ENCODE results near the gene MAST2.
"Not testable (repeated sequence)": the region's sequence is repeated elsewhere in the genome, so short reads cannot be mapped to it uniquely, and the experiment has no call there.

MAST2 gene

DNA sequence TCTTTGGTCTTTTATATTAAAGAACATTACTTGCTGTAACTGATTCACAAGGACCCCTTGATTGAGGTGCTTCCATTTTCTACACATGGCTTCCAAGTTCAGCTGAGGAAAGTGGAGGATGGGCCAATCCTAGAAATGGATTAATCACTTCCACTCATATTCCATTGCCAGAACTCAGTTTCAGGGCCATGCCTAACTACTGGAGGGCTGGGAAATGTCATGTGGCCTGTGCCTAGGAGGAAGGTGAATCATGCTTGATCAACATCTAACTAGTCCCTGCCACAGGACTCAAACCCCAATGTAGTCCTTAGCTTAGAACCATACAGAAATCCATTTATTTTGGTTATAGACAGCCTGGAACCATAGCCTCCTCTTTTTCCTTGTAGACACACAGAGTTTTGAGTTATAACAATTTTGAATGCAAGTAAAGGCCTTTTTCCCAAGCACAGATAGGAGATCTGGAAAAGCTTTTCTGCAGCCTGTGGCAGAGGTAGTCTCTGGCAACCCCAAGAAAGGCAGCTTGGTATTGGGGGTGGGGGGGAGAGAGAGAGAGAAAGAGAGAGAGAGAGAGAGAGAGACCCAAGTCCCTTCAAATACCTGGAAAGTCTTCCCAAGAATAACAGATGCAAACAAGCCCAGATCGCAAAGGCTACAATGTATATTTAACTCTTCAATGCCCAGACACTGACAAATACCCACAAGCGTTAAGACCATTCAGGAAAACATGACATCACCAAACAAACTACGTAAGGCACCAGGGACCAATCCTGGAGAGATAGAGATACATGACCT is 12.5 kb downstream of the MAST2 start:
- DNase-seq, result no peak

DNA sequence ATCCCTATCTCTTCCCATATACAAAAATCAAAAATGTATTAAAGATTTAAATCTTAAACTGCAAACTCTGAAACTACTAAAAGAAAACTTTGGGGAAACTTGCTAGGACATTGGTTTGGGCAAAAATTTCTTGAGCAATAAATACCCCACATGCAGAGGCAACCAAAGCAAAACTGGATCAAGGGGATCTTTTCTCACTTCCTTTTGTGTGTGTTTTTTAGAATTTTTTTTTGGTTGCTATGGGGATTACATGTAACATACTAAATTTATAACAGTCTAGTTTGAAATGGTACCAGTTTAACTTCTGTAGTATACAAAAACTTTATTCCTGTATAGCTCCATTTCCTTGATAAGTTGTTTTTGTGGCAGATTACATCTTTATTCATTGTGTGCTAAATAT is 16.8 kb downstream of the MAST2 start:
- DNase-seq, result no peak

DNA sequence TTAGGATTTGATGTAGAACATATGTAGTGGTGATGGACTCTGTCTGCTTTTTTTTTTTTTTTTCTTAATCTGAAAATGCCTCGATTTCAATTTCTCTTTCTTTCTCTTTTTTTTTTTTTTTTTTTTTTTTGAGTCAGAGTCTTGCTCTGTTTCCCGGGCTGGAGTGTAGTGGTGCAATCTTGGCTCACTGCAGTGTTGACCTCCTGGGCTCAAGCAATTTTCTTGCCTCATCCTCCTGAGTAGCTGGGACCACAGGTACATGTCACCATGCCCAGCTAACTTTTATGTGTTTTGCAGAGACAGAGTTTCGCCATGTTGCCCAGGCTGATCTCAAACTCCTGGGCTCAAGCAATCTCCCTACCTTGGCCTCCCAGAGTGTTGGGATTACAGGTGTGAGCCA is 17.4 kb downstream of the MAST2 start:
- no peak for DNase-seq

DNA sequence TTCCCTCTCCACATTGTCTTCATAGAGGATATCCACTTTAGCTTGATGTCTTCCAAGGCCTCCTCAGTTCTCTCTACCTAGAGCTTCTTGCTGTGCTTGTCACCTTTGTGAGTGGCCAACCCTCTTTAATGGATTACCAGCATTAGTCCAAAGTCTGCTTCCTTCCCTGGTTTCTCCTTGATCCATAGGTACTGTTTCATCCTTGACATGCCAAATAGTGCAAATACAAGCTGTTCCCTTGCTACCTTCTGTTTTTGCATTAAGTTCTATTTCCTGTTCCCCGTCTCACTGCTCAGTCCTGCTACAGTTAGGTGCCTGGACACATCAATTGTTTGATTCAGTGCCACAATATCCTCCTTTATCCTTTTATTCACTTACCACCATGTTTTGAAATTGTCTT is 19.2 kb downstream of the MAST2 start:
- no peak for DNase-seq

DNA sequence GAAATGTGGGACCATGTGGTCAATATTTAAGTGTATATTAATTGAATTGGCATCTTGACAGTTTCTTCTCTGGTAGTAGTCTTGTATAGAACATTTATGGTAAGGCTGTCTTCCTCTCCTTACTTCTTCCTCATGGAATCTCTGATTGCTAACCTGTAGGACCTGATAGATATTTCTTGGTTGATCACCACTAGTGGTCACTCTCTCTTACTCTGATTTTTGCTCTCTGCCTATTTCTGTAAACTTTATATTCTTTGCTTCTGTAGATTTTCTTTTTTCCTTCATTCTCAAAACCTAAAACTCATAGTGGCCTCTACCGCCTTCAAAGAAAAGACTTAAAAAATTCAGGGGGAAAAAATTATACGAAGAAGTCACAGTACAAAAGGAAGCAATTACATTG is 21.2 kb downstream of the MAST2 start:
- DNase-seq, result no peak

DNA sequence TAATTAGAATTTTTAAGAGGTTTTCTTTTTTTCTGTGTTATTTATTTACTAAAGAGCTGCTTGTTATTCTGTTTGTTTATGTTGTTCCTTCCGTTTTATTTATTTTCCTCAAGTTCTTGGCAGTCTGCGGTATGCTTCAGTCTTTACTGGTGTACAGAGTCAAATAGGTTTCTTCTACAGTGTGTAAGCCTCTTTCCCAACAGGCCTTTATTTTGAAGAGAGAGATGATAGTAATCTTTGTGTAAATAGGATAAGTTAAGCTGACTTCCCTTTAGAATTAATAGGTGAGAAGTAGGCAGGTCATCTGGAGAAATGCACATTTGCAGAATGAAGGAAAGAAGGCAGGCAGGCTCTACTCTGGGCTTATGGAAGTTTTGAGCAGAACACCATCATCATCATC is 23.8 kb downstream of the MAST2 start:
- no peak for DNase-seq

DNA sequence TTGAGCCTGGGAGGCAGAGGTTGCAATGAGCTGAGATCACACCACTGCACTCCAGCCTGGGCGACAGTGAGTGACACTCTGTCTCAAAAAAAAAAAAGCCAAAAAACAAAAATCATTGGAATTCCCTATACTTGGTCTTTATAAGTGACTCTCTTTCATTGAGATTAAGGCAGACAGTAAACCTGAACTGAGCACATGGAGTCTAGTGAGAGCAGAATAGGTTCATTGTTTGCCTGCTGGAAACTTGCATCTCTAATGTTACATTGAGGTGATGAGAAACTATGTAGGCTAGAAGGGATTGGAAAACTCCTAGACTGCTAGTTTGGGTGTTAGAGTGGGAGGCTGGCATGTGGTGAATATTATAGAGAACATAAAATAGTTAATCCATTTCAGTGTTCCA is 25.4 kb downstream of the MAST2 start:
- no peak for DNase-seq

DNA sequence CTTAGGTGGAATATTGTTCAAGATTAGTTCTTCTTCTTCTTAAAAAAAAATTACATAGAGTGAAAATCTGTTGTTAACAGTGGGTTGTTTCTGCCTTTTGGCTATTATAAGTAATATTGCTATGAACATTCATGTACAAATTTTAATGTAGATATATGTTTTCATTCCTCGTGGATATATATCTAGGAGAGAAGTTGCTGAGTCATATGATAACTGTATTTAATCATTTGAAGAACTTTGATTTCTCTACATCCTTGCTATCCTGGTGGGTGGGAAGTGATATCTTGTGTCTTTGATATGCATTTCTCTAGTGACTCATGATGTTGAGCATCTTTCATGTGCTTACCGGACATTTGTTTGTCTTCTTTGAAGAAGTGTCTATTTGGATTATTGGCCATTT is 29.9 kb downstream of the MAST2 start:
- no peak for DNase-seq

DNA sequence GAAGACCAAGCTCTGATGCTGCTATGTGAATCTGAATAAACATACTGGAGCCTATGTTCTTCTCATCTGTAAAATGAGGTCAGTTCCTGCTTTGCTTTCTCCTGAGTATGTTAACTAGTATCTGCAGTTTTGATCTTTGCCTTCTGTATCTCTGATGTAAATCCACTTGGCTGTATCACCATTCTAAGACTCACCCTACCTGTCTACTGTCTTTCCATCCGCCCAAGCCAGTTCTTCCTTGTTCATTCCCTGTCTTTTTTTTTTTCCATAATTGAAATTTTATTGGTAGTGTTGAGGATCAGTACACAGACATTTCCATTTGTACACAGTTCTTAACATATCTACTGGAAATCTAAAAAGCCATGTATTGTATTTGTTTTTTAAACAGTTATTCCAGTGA is 31.3 kb downstream of the MAST2 start:
- DNase-seq, result no peak

DNA sequence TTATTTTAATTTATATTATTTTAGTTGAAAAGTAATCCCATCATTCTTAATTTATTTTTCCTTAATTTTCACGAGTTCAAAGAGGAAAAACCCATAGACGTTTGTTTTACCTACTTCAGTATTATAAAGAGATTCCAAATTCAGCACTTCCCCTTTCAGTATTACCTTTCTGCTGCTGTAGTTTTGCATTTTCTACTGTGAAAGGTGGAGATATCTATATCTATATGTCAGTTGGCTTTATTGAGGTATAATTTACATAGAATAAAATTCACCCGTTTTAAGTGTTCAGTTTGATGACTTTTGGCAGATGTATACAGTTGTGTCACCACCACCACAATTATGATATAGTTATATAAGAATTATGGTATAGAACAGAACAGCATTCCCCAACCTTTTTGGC is 33.0 kb downstream of the MAST2 start:
- DNase-seq, result no peak

DNA sequence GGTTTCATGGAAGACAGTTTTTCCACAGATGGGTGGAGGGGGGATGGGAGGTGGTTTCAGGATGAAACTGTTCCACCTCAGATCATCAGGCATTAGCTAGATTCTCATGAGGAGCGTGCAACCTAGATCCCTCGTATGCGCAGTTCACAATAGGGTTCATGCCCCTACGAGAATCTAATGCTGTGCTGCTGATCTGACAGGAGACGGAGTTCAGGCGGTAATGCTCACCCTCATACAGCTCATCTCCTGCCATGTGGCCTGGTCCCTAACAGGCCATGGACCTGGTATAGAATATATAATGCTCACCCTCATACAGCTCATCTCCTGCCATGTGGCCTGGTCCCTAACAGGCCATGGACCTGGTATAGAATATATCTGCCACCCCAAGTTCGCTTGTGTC is 33.4 kb downstream of the MAST2 start:
- DNase-seq, result not testable (repeated sequence)

DNA sequence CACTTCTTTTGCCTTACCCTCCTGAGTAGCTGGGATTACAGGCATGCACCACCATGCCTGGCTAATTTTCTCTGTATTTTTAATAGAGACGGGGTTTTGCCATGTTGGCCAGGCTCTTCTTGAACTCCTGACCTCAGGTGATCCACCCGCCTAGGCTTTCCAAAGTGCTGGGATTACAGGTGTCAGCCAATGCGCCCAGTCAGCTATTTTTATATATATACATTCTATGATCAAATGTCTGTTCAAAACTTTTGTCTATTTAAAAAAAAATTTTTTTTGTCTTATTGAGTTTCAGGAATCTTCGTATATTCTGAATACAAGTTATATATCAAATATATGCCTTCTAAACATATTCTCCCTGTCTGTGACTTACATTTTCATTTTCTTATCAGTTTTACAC is 34.9 kb downstream of the MAST2 start:
- DNase-seq, result not testable (repeated sequence)

DNA sequence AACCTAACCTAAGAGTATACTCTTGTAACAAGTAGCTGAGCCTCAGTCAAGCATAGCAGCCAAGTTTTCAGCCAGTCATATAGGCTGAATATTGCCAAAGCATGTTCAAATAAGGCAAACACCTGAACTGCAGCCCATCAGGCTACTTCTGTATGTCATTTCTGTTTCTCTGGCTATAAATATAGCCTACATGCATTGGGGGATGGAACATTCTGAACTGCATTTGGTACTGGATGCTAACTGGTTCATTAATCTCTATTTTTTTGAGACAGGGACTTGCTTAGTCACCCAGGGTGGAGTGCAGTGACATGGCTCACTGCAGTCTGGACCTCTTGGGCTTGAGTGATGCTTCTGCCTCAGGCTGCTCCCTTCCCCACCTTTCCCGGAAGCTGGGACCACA is 37.3 kb downstream of the MAST2 start:
- DNase-seq, result no peak

DNA sequence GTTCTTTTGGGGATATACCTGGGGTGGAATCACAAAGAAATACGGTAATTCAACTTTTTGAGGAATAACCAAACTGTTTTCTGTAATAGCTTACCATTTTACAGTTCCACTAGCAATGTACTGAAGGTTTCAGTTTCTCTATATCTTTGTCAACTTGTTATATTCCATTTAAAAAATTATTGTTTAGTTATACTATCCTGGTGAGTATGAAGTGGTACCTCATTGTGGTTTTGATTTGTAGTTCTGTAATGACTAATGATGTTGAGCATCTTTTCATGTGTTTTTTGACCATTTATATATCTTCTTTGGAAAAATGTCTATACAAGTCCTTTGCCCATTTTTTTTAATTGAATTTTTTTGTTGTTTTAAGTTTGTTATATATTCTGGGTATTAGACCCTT is 39.4 kb downstream of the MAST2 start:
- DNase-seq, result no peak

DNA sequence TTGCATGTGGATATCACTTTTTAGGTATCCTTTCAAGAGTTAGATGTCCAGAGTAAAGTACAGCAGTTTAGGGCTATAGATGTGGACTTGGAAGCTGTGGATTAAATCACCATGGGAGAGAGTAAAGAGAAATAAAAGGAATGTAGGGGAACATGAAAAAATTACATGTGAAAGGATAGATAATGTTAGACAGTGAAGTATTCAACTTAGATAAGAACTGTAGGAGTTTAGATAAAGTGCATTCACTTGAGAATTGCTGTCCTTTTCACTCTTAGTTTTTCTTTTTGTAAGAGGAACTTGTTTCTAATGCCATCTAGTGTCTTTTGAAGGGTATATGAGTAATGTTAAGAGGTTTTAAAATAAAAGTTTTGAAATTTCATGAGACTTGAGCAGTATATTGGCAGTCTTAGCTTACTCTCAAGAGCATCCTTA is 40.1 kb downstream of the MAST2 start:
- DNase-seq, result no peak

DNA sequence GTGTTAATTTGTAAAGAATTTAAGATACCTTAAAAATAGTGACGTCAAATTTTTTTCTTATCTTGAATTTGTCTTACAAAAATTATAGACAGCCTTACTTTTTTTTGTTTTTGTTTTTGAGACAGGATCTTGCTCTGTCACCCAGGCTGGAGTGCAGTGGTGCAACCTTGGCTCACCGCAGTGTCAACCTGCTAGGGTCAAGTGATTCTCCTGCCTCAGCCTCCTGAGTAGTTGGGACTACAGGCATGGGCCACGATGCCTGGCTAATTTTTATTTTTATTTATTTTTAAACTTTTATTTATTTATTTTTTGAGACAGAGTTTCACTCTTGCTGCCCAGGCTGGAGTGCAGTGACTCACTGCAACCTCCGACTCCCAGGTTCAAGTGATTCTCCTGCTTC is 40.6 kb downstream of the MAST2 start:
- not testable (repeated sequence) for DNase-seq

DNA sequence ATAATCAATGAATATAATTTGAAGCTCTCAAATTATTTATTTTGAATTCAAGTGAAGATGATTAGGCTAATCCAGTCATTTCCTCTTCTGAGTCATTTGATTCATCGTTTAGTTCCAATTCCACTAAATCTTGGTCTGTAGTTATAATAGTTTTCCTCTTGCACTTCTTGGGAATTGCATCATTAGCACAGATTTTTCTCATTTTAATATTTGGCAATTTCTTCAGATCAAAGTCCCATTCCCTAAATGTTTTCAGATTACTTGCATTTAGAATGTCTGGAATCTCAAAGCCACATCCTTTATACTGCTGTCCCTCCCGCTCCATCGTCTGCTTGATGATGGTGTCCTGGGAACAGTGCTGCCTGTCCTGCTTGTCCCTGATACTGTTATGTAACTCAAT is 43.5 kb downstream of the MAST2 start:
- DNase-seq, result no peak

DNA sequence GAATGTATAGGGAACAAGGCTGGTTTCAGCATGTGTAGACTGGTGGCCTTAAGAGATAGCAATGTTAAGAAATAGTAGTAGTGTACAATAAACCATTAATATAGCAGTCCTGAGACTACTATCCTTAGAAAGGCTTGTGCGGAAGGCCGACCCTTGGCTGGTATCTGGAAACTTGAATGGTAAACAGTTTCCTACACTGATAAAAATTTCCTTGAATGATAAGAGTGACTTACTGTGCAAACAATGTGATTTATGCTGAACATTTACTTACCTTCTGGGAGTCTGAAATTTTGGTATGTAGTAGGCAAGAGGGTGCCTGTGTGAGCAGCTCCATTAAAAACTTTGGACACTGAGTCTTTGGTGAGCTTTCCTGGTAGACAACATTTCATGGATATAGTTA is 44.7 kb downstream of the MAST2 start:
- no peak for DNase-seq

DNA sequence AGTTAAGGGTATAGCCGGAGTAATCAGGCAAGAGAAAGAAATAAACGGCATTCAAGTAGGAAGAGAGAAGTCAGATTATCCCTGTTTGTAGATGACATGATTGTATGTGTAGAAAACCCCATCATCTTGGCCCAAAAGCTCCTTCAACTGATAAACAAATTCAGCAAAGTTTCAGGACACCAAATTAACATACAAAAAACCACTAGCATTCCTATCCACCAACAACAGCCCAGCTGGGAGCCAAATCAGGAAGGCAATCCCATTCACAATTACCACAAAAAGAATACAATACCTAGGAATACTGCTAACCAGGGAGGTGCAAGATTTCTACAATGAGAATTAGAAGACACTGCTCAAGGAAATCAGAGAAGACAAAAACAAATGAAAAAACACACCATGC is 45.3 kb downstream of the MAST2 start:
- DNase-seq, result no peak

DNA sequence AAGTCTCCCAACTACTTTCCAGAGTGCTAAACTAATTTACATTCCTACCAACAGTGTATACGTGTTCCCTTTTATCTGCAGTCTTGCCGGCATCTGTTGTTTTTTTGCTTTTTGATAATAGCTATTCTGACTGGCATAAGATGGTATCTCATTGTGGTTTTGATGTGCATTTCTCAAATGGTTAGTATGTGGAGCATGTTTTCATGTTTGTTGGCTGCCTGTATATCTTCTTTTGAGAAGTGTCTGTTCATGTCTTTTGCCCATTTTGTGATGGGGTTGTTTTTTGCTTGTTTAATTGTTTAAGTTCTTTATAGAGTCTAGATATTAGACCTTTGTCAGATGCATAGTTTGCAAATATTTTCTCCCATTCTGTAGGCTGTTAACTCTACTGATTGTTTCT is 46.6 kb downstream of the MAST2 start:
- DNase-seq, result no peak

DNA sequence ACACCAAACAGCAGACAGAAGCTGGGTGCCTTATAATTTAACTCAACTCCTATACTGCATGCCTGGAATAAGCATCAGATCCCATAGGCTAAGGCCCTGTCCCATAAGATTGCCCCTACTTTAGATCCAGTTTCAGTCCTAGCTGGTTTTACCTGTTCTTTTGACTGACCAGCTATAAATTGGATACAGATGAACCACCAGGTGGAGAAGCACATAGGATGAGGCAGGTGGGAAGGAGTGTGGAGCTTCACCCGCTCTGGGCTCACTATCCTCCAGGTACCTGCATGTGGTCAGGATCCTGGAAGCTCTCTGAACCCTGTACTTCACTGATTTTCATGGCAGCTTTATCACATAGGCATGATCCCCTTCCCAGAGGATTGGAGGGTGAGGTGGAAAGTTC is 51.3 kb downstream of the MAST2 start:
- DNase-seq, result no peak

DNA sequence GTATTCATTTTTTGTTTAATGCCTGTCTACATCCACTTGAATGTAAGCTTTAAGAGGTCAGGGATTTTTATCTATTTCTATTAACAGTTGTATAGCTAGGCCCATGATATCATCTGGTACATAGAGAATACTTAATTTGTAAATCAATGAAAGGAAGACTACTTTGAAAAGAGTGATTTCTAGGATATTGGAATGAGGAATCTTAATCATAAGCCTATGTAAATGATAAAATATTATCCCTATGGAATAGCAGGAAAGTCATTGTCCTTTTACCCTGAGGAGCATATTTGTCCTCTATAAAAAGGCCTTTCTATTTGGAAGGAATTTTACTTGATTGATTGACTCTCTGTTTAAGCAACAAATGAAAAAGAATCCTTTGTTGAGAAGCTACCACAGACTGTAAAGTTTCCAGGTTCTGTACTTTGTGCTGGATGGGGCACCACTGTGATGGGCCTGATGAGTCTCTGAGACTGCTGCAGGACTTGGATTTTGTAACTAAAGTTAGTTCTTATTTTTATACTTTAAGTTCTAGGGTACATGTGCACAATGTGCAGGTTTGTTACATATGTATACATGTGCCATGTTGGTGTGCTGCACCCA is 53.8 kb downstream of the MAST2 start:
- no peak for DNase-seq

DNA sequence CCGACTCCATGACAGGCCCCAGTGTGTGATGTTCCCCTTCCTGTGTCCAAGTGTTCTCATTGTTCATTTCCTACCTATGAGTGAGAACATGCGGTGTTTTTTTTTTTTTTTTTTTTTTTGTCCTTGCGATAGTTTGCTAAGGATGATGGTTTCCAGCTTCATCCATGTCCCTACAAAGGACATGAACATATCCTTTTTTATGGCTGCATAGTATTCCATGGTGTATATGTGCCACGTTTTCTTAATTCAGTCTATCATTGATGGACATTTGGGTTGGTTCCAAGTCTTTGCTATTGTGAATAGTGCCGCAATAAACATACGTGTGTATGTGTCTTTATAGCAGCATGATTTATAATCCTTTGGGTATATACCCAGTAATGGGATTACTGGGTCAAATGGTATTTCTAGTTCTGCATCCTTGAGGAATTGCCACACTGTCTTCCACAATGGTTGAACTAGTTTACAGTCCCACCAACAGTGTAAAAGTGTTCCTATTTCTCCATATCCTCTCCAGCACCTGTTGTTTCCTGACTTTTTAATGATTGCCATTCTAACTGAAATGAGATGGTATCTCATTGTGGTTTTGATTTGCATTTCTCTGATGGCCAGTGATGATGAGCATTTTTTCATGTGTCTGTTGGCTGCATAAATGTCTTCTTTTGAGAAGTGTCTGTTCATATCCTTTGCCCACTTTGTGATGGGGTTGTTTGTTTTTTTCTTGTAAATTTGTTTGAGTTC is 54.5 kb downstream of the MAST2 start:
- DNase-seq, result not testable (repeated sequence)

DNA sequence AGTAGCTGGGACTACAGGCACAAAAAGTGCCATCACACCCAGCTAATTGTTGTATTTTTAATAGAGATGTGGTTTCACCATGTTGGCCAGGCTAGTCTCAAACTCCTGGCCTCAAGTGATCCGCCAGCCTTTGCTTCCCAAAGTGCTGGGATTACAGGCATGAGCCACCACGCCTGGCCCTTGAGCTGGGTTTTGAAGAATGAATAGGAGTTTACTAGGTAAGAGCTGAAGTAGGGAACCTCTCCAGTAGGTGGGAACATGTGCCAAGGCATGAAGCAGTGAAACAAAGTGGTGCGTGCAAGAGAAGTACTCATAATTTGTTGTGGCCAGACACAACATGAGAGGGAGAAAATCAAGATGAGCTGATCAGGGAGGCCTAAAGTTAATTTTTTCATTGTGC is 55.8 kb downstream of the MAST2 start:
- DNase-seq, result no peak

All from amniotic stem cell (primary cell).